SK-N-MC (cell line): ENCODE data around the gene FAM149B1.

Source experiments
- EZH2 ChIP-seq: fragments of 200-600 bp; sonication (generic); IDR thresholded peaks from one replicate; pipeline ENCODE4 v1.6.1; 2017; ENCODE audit warnings: antibody characterized with exemption
- POLR2AphosphoS5 ChIP-seq: IDR thresholded peaks from 2 replicates; pipeline ENCODE4 v1.6.1; 2012; ENCODE audit warnings: mild to moderate bottlenecking, low read depth, low read length, borderline replicate concordance

GRCh38 chr10:73281097-73281496, 113.2 kb downstream of the FAM149B1 start:
- TF ChIP-seq EZH2 (no peak), POLR2AphosphoS5 (no peak)
